Progenitor cell of endocrine pancreas (in vitro differentiated cells): ENCODE measurements around the gene GCLC. TPM values are rescaled to one million over a fixed set of nuclear protein-coding genes. Genes with fewer than 3 reads are reported as not detected.

Experiments
- DNase-seq: peaks from one replicate; pipeline ENCODE4 v3.0.0; 2021; ENCODE audit warnings: low spot score; ENCODE audit not compliant: unreplicated experiment
- H3K27ac Mint-ChIP-seq: 2 replicates; pipeline ENCODE4 v1.8.0; 2021; ENCODE audit warnings: mild to moderate bottlenecking, moderate library complexity, mixed read lengths
- H3K27me3 Mint-ChIP-seq: 2 replicates; pipeline ENCODE4 v1.8.0; 2021; ENCODE audit warnings: mixed read lengths
- H3K36me3 Mint-ChIP-seq: 2 replicates; pipeline ENCODE4 v1.8.0; 2022; ENCODE audit warnings: mixed read lengths; ENCODE audit not compliant: insufficient read depth
- H3K4me1 Mint-ChIP-seq: 2 replicates; pipeline ENCODE4 v1.8.0; 2021; ENCODE audit warnings: low read depth, mixed read lengths
- H3K4me3 Mint-ChIP-seq: 2 replicates; pipeline ENCODE4 v1.8.0; 2021; ENCODE audit warnings: low read depth, mild to moderate bottlenecking, moderate library complexity, mixed read lengths
- H3K9me3 Mint-ChIP-seq: 2 replicates; pipeline ENCODE4 v1.8.0; 2021; ENCODE audit warnings: low read depth, mixed read lengths
- CTCF ChIP-seq: fragments of 200-600 bp; sonication (generic); IDR thresholded peaks from one replicate; pipeline ENCODE4 v1.5.0; 2021; ENCODE audit warnings: antibody characterized with exemption, mild to moderate bottlenecking; ENCODE audit not compliant: unreplicated experiment
- total RNA-seq: library from RNA; stranded (reverse); gene quantifications from 2 replicates; pipeline ENCODE4 v1.2.1, GENCODE V29; 2021

GCLC gene
- total RNA-seq, 1 donor from 2014 or later, result 34.2 TPM

GRCh38 chr6:53523511-53524454 lies 21.1 kb downstream of the GCLC start:
- Mint-ChIP-seq H3K27me3 (no peaks in the 10 kb centered on the region), H3K27ac (no peak overlapping the region), H3K4me3 (no peak overlapping the region), H3K36me3 (peaks cover 6% of the 10 kb centered on the region), H3K4me1 (peaks cover 27% of the 10 kb centered on the region), H3K9me3 (no peaks in the 10 kb centered on the region)
- TF ChIP-seq CTCF, result no peak
- DNase-seq, result no peak

- H3K4me3 Mint-ChIP-seq, result no peak overlapping the region
- H3K27ac Mint-ChIP-seq, result no peak overlapping the region
Measured at GRCh38 chr6:53520320-53520928, 24.5 kb downstream of the GCLC start.

GRCh38 chr6:53518862-53519261 lies 26.0 kb downstream of the GCLC start:
- H3K9me3 Mint-ChIP-seq, result no peaks in the 10 kb centered on the region
- TF ChIP-seq CTCF, result no peak
- H3K4me1 Mint-ChIP-seq, result peaks cover 17% of the 10 kb centered on the region
- H3K4me3 Mint-ChIP-seq, result no peak overlapping the region
- DNase-seq, result no peak
- peak overlapping the region; percentile 46 for H3K27ac Mint-ChIP-seq
- H3K27me3 Mint-ChIP-seq, result no peaks in the 10 kb centered on the region
- H3K36me3 Mint-ChIP-seq, result peaks cover 22% of the 10 kb centered on the region

More at GRCh38 chr6:53520320-53520928, 24.5 kb downstream of the GCLC start:
- peaks cover 17% of the 10 kb centered on the region for H3K4me1 Mint-ChIP-seq
- H3K9me3 Mint-ChIP-seq, result no peaks in the 10 kb centered on the region
- H3K36me3 Mint-ChIP-seq, result peaks cover 17% of the 10 kb centered on the region
- DNase-seq, result no peak
- H3K27me3 Mint-ChIP-seq, result no peaks in the 10 kb centered on the region
- TF ChIP-seq CTCF, result no peak

- Mint-ChIP-seq H3K4me3 (no peak overlapping the region), H3K27me3 (no peaks in the 10 kb centered on the region), H3K27ac (no peak overlapping the region), H3K9me3 (no peaks in the 10 kb centered on the region), H3K36me3 (peaks cover 25% of the 10 kb centered on the region), H3K4me1 (peaks cover 29% of the 10 kb centered on the region)
- DNase-seq, result no peak
- TF ChIP-seq CTCF, result no peak
Measured at GRCh38 chr6:53517021-53517420, 27.9 kb downstream of the GCLC start.

GRCh38 chr6:53514677-53515076 lies 30.2 kb downstream of the GCLC start:
- no peaks in the 10 kb centered on the region for H3K9me3 Mint-ChIP-seq
- peaks cover 32% of the 10 kb centered on the region for H3K36me3 Mint-ChIP-seq
- no peak for DNase-seq

More at GRCh38 chr6:53514677-53515076, 30.2 kb downstream of the GCLC start:
- H3K27me3 Mint-ChIP-seq, result no peaks in the 10 kb centered on the region
- peaks cover 41% of the 10 kb centered on the region for H3K4me1 Mint-ChIP-seq
- H3K4me3 Mint-ChIP-seq, result no peak overlapping the region
- no peak for TF ChIP-seq CTCF
- H3K27ac Mint-ChIP-seq, result no peak overlapping the region
